GM12892 (cell line): ENCODE results near the gene RWDD4.

ENCODE experiments used
- POLR2A ChIP-seq: IDR thresholded peaks from 2 replicates; pipeline ENCODE4 v1.6.1; 2011; ENCODE audit warnings: low read depth, low read length, control low read depth
- POLR2AphosphoS5 ChIP-seq: IDR thresholded peaks from 2 replicates; pipeline ENCODE4 v1.6.1; 2011; ENCODE audit warnings: low read depth, low read length, control low read depth

GRCh38 chr4:183624548-183624947 is 34.4 kb downstream of the RWDD4 start:
- TF ChIP-seq POLR2AphosphoS5 = no peak
- no peak for TF ChIP-seq POLR2A
